Measurements from ENCODE around the gene C5AR2.
"Not testable (repeated sequence)": the region's sequence is repeated elsewhere in the genome, so short reads cannot be mapped to it uniquely, and the experiment has no call there.

Gene C5AR2

GRCh38 chr19:47322058-47322457 lies 9.9 kb upstream of the C5AR2 start:
- TF ChIP-seq CTCF (IDR thresholded peaks at IDR 0.05; ENCODE audit: borderline replicate concordance, control extremely low read depth, extremely low read depth, insufficient read depth, missing control alignments), result no peak
- in situ Hi-C loops (cut with MboI; ENCODE audit: low sequenced_read_pairs, unreplicated experiment), result no loop called here
- DNase-seq (ENCODE audit: low spot score), result no peak

GRCh38 chr19:47323409-47323808 lies 8.6 kb upstream of the C5AR2 start:
- DNase-seq (ENCODE audit: low spot score), result no peak
- in situ Hi-C loops (cut with MboI; ENCODE audit: low sequenced_read_pairs, unreplicated experiment), result no loop called here
- TF ChIP-seq CTCF (IDR thresholded peaks at IDR 0.05; ENCODE audit: borderline replicate concordance, control extremely low read depth, extremely low read depth, insufficient read depth, missing control alignments), result no peak

- in situ Hi-C loops (cut with MboI; ENCODE audit: low sequenced_read_pairs, unreplicated experiment), result no loop called here
- TF ChIP-seq CTCF (IDR thresholded peaks at IDR 0.05; ENCODE audit: borderline replicate concordance, control extremely low read depth, extremely low read depth, insufficient read depth, missing control alignments), result no peak
- no peak for DNase-seq (ENCODE audit: low spot score)
Observed at GRCh38 chr19:47323872-47324271, 8.1 kb upstream of the C5AR2 start.

- no peak for DNase-seq (ENCODE audit: low spot score)
- TF ChIP-seq CTCF (IDR thresholded peaks at IDR 0.05; ENCODE audit: borderline replicate concordance, control extremely low read depth, extremely low read depth, insufficient read depth, missing control alignments), result no peak
- in situ Hi-C loops (cut with MboI; ENCODE audit: low sequenced_read_pairs, unreplicated experiment), result no loop called here
Observed at GRCh38 chr19:47324502-47324901, 7.5 kb upstream of the C5AR2 start.

GRCh38 chr19:47330466-47330869 lies 1.5 kb upstream of the C5AR2 start:
- TF ChIP-seq CTCF (IDR thresholded peaks at IDR 0.05; ENCODE audit: borderline replicate concordance, control extremely low read depth, extremely low read depth, insufficient read depth, missing control alignments), result no peak
- in situ Hi-C loops (cut with MboI; ENCODE audit: low sequenced_read_pairs, unreplicated experiment), result no loop called here
- DNase-seq (ENCODE audit: low spot score), result no peak

- in situ Hi-C loops (cut with MboI; ENCODE audit: low sequenced_read_pairs, unreplicated experiment), result no loop called here
- TF ChIP-seq CTCF (IDR thresholded peaks at IDR 0.05; ENCODE audit: borderline replicate concordance, control extremely low read depth, extremely low read depth, insufficient read depth, missing control alignments), result no peak
- no peak for DNase-seq (ENCODE audit: low spot score)
Observed at GRCh38 chr19:47331490-47331889, 485 bp upstream of the C5AR2 start.

- peak; percentile 34 for DNase-seq (ENCODE audit: low spot score)
- in situ Hi-C loops (cut with MboI; ENCODE audit: low sequenced_read_pairs, unreplicated experiment), result not testable (repeated sequence)
Observed at GRCh38 chr19:47336765-47337718, 5.1 kb downstream of the C5AR2 start.

Measured in GM13976 (cell line).